Measurements from ENCODE around the gene GNL2.

DNA sequence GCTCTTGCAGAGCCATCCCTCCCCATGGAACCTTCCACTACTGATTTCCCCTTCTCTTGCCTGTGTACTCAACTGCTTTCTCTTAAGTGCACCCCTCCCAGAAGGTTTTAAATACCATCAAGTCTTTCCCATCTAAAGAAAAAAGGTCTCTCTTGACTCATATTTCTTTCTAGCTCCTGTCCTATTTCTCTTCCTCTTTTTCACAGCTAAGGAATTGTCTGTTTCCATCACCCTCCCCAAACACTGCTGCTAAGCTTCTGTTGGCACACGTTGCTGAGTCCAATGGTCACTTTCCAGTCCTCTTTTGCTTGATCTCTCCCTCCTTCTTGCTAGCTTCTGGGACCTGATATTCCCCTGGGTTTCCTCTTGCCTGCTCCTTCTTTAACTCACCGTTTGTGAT, 13.3 kb upstream of the GNL2 start:
- TF ChIP-seq, protein P1, sequence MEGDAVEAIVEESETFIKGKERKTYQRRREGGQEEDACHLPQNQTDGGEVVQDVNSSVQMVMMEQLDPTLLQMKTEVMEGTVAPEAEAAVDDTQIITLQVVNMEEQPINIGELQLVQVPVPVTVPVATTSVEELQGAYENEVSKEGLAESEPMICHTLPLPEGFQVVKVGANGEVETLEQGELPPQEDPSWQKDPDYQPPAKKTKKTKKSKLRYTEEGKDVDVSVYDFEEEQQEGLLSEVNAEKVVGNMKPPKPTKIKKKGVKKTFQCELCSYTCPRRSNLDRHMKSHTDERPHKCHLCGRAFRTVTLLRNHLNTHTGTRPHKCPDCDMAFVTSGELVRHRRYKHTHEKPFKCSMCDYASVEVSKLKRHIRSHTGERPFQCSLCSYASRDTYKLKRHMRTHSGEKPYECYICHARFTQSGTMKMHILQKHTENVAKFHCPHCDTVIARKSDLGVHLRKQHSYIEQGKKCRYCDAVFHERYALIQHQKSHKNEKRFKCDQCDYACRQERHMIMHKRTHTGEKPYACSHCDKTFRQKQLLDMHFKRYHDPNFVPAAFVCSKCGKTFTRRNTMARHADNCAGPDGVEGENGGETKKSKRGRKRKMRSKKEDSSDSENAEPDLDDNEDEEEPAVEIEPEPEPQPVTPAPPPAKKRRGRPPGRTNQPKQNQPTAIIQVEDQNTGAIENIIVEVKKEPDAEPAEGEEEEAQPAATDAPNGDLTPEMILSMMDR (IDR thresholded peaks at IDR 0.05; ENCODE audit: low read length): no peak
- TF ChIP-seq EZH2 (IDR thresholded peaks at IDR 0.05; ENCODE audit: borderline replicate concordance, low read length): no peak
